GM12875 (cell line): ENCODE data around the gene SMCHD1.

Source experiments
- H3K4me3 ChIP-seq: one replicate; pipeline ENCODE4 v1.5.1; 2011; ENCODE audit warnings: low read depth, low read length, control low read depth
- TF ChIP-seq, protein P1 (sequence below): IDR thresholded peaks from 2 replicates; pipeline ENCODE4 v1.5.1; 2011; ENCODE audit warnings: low read depth, mild to moderate bottlenecking, control low read depth, inconsistent platforms, low read length, moderate library complexity, borderline replicate concordance; ENCODE audit not compliant: insufficient read depth

The SMCHD1 gene

DNA sequence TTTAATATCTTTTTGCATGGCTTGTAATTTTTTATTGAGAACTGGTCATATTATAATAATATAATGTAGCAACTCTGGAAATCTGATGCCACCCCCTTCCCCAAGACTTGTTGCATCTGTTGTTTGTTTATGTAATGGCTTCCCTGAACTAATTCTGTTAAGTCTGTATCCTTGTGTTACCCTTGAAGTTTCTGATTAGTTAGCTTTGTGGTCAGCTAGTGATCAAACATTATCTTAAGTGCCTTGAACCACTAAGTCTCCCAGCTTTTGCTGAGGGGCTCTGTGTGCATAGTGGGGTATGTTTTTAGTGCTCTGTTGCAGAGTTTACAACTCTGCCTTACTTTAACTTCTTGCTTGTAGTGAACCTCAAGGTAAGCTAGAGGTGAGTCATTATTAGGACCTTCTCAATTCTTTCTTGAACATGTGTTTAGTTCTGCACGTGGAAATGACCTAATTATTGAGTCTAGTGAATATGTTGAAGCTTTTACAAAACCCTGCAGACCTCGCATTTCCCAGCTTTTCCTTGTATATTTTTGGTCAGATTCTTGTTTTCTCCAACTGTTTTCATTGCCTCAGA, 24.8 kb downstream of the SMCHD1 start:
- no peak overlapping the region for H3K4me3 ChIP-seq
- TF ChIP-seq, protein P1, sequence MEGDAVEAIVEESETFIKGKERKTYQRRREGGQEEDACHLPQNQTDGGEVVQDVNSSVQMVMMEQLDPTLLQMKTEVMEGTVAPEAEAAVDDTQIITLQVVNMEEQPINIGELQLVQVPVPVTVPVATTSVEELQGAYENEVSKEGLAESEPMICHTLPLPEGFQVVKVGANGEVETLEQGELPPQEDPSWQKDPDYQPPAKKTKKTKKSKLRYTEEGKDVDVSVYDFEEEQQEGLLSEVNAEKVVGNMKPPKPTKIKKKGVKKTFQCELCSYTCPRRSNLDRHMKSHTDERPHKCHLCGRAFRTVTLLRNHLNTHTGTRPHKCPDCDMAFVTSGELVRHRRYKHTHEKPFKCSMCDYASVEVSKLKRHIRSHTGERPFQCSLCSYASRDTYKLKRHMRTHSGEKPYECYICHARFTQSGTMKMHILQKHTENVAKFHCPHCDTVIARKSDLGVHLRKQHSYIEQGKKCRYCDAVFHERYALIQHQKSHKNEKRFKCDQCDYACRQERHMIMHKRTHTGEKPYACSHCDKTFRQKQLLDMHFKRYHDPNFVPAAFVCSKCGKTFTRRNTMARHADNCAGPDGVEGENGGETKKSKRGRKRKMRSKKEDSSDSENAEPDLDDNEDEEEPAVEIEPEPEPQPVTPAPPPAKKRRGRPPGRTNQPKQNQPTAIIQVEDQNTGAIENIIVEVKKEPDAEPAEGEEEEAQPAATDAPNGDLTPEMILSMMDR: no peak

DNA sequence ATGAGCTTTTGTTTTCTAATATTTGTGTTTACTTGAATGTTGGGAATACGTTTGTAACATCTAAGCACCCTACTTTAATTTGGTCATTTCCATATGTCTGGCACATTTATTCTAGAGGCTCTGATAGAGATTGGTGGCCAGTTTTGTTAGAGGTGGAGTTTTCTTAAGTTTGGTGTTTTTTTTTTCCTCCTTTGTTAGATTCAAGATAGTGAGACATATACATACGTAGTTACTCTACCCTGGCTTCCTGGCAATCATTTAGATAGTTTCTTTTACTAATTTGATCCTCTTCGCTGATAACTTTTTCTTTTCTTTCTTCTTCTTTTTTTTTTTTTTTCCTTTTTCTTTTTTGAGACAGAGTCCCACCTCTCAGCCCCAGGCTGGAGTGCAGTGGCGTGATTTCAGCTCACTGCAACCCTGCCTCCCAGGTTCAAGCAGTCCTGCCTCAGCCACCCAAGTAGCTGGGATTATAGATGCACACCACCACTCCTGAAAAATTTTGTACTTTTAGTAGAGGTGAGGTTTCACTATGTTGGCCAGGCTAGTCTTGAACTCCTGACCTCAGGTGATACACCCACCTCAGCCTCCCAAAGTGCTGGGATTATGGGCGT, 26.6 kb downstream of the SMCHD1 start:
- TF ChIP-seq, protein P1: no peak
- no peak overlapping the region for H3K4me3 ChIP-seq

- TF ChIP-seq, protein P1: no peak
- no peak overlapping the region for H3K4me3 ChIP-seq
Measured at GRCh38 chr18:2683055-2683454, 27.5 kb downstream of the SMCHD1 start.

GRCh38 chr18:2686349-2686968, 30.9 kb downstream of the SMCHD1 start:
- H3K4me3 ChIP-seq: no peak overlapping the region
- TF ChIP-seq, protein P1: no peak

- TF ChIP-seq, protein P1: no peak
- H3K4me3 ChIP-seq: no peak overlapping the region
Measured at GRCh38 chr18:2687390-2688001, 32.0 kb downstream of the SMCHD1 start.

DNA sequence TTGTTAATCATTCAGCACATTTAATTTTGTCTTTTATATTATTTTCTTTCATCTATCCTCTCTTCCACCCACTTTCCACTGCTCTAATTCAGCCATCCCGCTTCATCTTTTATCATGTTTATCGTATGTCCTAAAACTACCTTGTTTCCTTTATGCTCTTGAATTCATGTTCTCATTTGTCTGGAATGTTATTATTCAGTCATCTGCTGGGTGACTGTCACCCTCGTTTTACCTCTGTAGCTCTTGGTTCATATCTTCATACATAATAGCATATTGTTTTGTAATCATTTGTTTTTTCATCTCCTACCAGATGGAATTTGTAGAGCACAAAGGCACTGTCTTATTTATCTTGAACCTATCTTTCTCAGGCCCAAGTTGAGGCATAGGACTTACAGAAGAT, 37.0 kb downstream of the SMCHD1 start:
- no peak overlapping the region for H3K4me3 ChIP-seq
- TF ChIP-seq, protein P1: no peak
